NB4 (cell line): Measurements from ENCODE around the gene GXYLT1.
A peak's percentile ranks its signal among the peaks of the same experiment; 100 is the strongest.
"Not testable (repeated sequence)": the region's sequence is repeated elsewhere in the genome, so short reads cannot be mapped to it uniquely, and the experiment has no call there.

Source experiments
- DNase-seq: peaks from one replicate; pipeline ENCODE4 v3.0.0; 2010; ENCODE audit warnings: low read depth
- H3K4me3 ChIP-seq: one replicate; pipeline ENCODE4 v1.5.1; 2011; ENCODE audit warnings: mild to moderate bottlenecking, low read depth, low read length, moderate library complexity
- MYC ChIP-seq: IDR thresholded peaks from 2 replicates; pipeline ENCODE4 v1.6.1; 2011; ENCODE audit warnings: low read depth, low read length
- POLR2A ChIP-seq: IDR thresholded peaks from 2 replicates; pipeline ENCODE4 v1.6.1; 2011; ENCODE audit warnings: mild to moderate bottlenecking; ENCODE audit not compliant: insufficient read length; ENCODE audit errors: extremely low read depth
- TF ChIP-seq, protein P1 (sequence below): IDR thresholded peaks from one replicate; pipeline ENCODE4 v1.5.1; 2012; ENCODE audit warnings: low read depth, low read length
- TF ChIP-seq, protein P2 (sequence below): IDR thresholded peaks from 2 replicates; pipeline ENCODE4 v1.6.1; 2011; ENCODE audit warnings: low read depth, low read length

The GXYLT1 gene, protein sequence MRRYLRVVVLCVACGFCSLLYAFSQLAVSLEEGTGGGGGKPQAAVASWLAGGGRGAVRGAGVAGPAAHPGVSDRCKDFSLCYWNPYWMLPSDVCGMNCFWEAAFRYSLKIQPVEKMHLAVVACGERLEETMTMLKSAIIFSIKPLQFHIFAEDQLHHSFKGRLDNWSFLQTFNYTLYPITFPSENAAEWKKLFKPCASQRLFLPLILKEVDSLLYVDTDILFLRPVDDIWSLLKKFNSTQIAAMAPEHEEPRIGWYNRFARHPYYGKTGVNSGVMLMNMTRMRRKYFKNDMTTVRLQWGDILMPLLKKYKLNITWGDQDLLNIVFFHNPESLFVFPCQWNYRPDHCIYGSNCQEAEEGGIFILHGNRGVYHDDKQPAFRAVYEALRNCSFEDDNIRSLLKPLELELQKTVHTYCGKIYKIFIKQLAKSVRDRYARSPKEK

DNA sequence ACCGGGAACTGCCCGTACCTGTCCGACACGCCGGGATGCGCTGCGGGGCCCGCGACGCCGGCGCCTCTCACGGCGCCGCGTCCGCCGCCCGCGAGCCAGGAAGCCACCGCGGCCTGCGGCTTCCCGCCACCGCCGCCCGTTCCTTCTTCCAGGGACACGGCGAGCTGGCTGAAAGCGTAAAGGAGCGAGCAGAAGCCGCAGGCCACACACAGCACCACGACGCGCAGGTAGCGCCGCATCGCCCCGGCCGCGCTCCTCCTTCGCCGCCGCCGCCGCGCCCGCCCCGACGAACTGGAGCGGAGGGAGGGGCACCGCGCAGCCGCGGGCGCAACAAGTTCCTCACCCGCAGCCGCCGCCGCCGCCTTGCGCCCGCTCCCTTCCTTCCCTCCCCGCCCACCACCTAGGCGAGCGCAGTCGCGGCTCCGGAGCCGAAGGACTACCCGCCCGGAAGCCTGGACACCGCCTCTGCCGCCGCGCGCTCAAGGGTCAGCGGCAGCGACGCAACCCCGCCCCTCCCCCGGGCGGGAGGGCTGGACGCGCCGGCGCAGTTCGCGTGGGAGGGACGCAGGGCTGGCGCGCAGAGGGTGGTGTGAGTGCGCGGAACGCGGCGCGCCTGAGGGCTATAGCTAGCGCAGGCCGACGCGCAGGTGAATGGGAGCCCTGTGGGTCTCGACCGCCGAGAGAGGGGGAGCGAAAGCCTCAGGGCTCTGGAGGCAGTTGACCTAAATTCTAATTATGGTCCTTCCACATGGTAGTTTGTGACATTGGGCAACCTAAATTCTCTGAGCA, at the start of gene GXYLT1:
Gene GXYLT1, minus strand, starts transcription at position 467 of the 789 bp plus-strand sequence. Its CDS starts 228 bp downstream, at position 239.
- TF ChIP-seq MYC (peak; percentile 74), POLR2A (peak; percentile 93)
- TF ChIP-seq, protein P1, sequence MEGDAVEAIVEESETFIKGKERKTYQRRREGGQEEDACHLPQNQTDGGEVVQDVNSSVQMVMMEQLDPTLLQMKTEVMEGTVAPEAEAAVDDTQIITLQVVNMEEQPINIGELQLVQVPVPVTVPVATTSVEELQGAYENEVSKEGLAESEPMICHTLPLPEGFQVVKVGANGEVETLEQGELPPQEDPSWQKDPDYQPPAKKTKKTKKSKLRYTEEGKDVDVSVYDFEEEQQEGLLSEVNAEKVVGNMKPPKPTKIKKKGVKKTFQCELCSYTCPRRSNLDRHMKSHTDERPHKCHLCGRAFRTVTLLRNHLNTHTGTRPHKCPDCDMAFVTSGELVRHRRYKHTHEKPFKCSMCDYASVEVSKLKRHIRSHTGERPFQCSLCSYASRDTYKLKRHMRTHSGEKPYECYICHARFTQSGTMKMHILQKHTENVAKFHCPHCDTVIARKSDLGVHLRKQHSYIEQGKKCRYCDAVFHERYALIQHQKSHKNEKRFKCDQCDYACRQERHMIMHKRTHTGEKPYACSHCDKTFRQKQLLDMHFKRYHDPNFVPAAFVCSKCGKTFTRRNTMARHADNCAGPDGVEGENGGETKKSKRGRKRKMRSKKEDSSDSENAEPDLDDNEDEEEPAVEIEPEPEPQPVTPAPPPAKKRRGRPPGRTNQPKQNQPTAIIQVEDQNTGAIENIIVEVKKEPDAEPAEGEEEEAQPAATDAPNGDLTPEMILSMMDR = no peak
- TF ChIP-seq, protein P2, sequence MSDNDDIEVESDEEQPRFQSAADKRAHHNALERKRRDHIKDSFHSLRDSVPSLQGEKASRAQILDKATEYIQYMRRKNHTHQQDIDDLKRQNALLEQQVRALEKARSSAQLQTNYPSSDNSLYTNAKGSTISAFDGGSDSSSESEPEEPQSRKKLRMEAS = peak; percentile 81
- peak; percentile 98 for DNase-seq

DNA sequence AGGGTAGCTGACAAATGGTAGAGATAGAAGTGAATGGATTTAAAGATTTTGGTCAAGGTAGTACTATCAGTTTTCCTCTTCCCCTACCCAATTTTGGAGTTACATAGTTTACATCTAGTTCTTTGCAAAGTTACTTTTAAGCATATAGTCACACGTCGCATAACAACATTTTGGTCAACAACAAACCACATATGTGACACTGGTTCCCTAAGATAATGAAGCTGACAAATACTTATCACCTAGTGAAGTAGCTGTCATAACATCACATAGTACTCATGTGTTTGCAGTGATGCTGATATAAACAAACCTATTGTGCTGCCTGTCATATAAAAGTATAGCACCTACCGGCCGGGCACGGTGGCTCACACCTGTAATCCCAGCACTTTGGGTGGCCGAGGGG, 48.0 kb upstream of the GXYLT1 start:
- TF ChIP-seq POLR2A (no peak), MYC (no peak)
- TF ChIP-seq, protein P1 = no peak
- TF ChIP-seq, protein P2 = no peak
- H3K4me3 ChIP-seq = no peak overlapping the region
- DNase-seq = no peak

More for the DNA sequence above, at the start of gene GXYLT1:
- H3K4me3 ChIP-seq = peak within 1 kb of the TSS; percentile 88

DNA sequence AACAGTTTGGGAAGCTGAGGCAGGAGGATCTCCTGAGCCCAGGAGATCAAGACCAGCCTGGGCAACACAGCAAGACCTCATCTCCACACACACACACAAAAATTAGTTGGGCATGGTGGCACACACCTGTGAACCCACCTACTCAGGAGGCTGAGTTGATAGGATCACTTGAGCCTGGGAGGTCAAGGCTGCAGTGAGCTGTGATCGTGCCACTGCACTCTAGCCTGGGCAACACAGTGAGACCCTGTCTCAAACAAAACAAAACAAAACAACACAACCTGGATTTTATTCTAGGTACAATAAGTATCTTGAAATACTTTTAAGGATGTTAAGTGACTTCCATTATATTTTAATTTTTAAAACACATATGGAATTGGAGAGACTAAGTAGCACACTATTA, 47.6 kb upstream of the GXYLT1 start:
- H3K4me3 ChIP-seq = no peak overlapping the region
- TF ChIP-seq, protein P1 = no peak
- no peak for TF ChIP-seq POLR2A
- TF ChIP-seq MYC = no peak
- TF ChIP-seq, protein P2 = no peak
- DNase-seq = no peak

DNA sequence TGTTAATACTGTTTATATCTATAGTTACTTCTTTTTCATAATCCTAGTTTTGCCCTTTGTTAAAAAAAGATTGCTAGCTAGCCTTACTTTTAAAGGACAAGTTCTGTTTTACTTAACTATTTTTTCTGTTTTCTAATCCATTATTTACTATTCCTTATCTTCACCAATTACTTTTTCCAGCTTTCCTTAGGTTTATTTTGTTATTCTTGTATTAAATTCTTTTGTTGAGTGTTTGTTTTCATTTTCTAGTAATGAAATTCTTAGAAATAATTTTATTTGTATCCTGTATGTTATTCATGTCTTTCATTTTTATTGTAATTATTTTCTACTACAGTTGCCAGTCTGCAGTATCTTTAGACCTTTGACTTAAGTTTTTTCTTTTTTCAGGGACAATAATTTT, 45.7 kb upstream of the GXYLT1 start:
- TF ChIP-seq MYC (no peak), POLR2A (no peak)
- TF ChIP-seq, protein P1 = no peak
- TF ChIP-seq, protein P2 = no peak

DNA sequence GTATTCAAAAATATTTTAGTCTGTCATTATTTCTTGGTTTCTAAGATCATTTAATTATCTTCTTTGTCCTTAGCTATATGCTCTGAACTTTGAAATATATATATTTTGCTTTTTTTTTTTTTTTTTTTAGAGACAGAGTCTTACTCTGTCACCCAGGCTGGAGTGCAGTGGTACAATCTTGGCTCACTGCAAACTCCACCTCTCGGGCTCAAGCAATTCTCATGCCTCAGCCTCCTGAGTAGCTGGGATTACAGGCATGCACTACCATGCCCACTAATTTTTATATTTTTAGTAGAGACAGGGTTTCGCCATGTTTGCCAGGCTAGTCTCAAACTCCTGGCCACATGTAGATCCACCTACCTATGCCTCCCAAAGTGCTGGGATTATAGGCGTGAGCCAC, 43.6 kb upstream of the GXYLT1 start:
- H3K4me3 ChIP-seq, DNase-seq: not testable (repeated sequence)

More for the DNA sequence above, 45.7 kb upstream of the GXYLT1 start:
- no peak for DNase-seq
- H3K4me3 ChIP-seq = no peak overlapping the region

DNA sequence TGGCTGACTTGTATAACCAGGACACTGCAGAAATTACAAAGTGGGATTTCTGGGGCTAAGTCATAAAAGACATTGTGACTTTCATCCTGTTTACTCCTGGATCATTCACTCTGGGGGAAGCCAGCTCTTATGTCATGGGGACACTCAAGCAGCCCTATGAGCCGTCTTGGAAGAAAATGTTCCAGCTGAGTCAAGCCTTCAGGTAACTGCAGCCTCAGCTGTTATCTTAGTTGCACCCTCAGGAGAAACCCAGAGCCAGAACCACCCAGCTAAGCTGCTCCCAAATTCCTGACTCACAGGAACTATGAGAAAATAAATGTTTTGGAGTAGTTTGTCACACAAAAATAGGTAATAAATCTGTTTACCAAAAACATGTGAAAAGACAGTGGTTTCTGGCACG, 43.1 kb upstream of the GXYLT1 start:
- H3K4me3 ChIP-seq = no peak overlapping the region
- TF ChIP-seq, protein P2 = no peak
- DNase-seq = no peak
